Stimulated activated CD8-positive, alpha-beta memory T cell treated with anti-CD3 and anti-CD28 coated beads, Interleukin-12 subunit alpha, Interleukin-12 subunit beta, amount 100 ng/mL, for 1 hour (primary cell): Measurements from ENCODE around the gene KLHDC1.
"Not testable (repeated sequence)": the region's sequence is repeated elsewhere in the genome, so short reads cannot be mapped to it uniquely, and the experiment has no call there.

Experiments
- DNase-seq: peaks from one replicate; pipeline ENCODE4 v3.0.0-alpha.2; 2020; ENCODE audit warnings: low read depth

The KLHDC1 gene

GRCh38 chr14:49692811-49693734 lies at the start of gene KLHDC1:
Gene KLHDC1 (plus strand): TSS chr14:49693120. CDS start chr14:49693195, 75 bp downstream.
- DNase-seq, result peak; percentile 57

DNA sequence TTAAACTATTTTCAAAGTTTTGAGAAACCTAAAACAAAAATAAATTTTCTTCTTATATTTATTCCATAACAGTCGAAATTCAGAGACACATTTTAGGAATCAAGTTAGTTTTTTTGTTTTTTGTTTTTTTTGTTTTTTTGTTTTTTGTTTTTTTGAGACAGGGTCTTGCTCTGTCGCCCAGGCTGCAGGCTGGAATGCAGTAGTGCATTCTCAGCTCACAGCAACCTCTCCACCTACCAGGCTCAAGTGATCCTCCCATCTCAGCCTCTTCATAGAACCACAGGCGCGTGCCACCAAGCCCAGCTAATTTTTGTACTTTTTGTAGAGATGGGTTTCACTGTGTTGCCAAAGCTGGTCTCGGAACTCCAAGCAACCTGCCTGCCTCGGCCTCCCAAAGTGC lies 39.4 kb upstream of the KLHDC1 start:
- no peak for DNase-seq

DNA sequence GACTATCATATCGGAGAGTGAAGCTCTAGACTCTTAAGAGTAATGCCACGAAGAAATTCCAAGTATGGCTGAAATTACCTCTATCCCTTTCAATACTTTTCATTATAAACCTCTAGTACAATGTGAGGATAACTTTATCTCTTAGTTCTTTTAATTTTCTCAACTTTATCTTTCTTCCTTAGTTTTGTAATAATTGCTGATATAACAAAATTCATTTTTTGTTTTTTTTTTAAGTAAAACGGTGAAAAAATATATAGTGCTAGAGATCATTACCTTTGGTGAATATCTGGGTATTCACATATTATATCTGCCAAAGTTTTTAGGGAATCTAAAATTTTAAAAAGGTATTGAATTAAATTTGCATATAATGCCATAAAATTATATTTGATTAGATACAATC lies 38.4 kb upstream of the KLHDC1 start:
- no peak for DNase-seq

DNA sequence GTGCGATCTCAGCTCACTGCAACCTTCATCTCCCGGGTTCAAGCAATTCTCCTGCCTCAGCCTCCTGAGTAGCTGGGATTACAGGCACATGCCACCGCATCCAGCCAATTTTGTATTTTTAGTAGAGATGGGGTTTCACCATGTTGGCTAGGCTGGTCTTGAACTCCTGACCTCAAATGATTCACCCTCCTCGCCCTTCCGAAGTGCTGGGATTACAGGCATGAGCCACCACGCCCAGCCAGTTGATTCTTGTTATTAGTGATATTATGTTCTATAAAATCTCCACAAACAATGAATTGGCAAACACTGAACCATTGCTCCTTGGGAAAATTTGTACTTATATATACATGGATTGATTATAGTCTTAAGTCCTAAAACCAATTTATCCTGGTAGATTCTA lies 35.4 kb upstream of the KLHDC1 start:
- DNase-seq, result not testable (repeated sequence)

DNA sequence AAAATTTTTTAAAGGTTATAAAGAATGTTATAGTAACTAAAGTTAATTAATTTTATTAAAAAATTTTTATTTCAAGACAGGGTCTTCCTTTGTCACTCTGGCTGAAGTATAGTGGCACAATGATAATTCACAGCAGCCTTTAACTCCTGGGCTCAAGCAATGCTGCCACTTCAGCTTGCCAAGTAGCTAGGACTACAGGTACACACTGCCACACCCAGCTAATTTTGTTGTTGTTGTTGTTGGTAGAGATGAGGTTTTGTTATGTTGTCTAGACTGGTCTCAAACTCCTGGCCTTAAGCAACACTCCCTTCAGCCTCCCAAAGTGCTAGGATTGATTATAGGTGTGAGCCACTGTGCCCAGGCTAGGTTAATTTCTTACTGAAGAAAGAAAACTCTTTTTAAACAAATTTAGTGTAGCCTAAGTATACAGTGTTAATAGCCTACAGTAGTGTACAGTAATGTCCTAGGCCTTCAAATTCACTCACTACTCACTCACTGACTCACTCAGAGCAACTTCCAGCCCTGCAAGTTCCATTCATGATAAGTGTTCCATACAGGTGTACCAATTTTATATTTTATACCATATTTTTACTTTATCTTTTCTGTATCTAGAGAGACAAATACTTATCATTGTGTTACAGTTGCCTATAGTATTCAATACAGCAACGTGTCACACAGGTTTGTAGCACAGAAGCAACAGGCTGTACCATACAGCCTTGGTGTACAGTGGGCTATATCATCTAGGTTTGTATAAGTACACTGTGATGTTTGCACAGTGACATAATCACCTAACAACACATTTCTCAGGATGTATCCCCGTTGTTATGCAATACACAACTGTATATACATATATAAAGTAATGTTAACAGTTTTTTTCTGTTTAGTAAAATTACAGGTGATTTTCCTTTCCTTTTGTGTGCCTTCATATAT lies 33.1 kb upstream of the KLHDC1 start:
- DNase-seq, result no peak

- no peak for DNase-seq
Measured at GRCh38 chr14:49670475-49670874, 22.4 kb upstream of the KLHDC1 start.

GRCh38 chr14:49673586-49673985 lies 19.3 kb upstream of the KLHDC1 start:
- no peak for DNase-seq

- no peak for DNase-seq
Measured at GRCh38 chr14:49677643-49678042, 15.3 kb upstream of the KLHDC1 start.

GRCh38 chr14:49679271-49679670 lies 13.6 kb upstream of the KLHDC1 start:
- DNase-seq, result no peak

GRCh38 chr14:49686425-49686824 lies 6.5 kb upstream of the KLHDC1 start:
- DNase-seq, result no peak

- DNase-seq, result peak; percentile 51
Measured at GRCh38 chr14:49687942-49688700, 4.8 kb upstream of the KLHDC1 start, which contains the start of gene POLE2. Gene POLE2 (minus strand): TSS chr14:49688214. CDS start chr14:49688203, 11 bp downstream.

DNA sequence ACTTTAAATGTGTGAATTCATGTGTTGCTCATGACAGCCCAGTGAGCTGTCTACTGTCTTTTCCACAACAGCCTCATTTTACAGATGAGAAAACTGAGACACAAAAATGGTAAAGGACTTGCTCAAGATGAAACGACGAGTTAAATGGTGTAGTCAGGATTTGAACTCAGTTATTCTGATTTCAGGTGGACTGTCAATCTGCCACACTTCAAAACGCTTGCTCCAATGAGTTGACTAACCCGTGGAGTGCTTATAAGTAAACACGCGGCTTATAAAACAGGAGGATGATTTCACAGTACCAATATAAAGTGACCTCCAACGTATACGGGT lies 4.3 kb upstream of the KLHDC1 start:
- no peak for DNase-seq

DNA sequence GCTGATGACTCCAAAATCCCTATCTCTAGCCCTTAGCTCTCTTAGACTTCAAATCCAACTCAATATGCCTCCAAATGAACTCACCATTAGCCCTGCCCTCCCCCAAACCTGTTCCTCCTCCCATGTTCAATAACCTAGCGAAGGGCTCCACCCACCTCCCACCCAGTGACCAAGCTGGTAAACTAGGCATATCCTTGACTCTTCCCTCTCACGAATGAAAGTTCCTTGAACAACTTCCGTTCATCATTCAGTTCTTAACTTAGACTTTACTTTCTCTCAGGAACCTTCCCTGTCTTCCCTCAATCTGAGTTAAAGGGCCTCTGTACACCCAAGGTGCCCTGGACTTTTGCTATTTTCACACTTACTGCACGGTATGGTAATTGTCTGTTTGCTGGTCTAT lies 1.9 kb upstream of the KLHDC1 start:
- no peak for DNase-seq

- DNase-seq, result no peak
Measured at GRCh38 chr14:49692193-49692757, 645 bp upstream of the KLHDC1 start.

DNA sequence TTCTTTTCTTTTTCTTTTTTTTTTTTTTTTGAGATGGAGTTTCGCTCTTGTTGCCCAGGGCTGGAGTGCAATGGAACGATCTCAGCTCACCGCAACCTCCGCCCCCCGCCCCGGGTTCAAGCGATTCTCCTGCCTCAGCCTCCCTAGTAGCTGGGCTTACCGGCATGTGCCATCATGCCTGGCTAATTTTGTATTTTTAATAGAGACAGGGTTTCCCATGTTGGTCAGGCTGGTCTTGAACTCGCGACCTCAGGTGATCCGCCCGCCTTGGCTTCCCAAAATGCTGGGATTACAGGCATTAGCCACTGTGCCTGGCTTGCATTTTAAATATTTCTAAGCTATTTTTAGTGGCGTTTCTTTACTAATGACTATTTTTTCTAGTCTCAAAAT lies 810 bp downstream of the KLHDC1 start:
- not testable (repeated sequence) for DNase-seq

- DNase-seq, result no peak
Measured at GRCh38 chr14:49702725-49703124, 9.8 kb downstream of the KLHDC1 start.

DNA sequence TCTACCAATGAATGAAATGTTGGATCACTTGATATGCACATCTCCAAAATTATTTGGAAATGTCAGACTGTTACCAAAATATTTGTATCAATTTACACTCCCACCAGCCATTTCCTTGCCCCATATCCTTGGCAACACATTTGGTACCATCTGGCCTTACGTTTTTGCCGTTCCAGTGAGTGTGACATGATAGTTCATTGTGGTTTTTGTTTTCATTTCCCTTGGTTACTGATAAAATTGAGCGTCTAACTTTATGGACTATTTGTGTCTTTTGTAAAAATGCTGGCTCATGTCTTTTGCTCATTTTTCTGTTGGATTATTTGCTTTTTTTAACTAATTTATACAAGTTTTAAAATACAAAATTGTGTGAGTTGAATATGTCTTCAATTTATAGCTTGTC lies 11.0 kb downstream of the KLHDC1 start:
- no peak for DNase-seq

DNA sequence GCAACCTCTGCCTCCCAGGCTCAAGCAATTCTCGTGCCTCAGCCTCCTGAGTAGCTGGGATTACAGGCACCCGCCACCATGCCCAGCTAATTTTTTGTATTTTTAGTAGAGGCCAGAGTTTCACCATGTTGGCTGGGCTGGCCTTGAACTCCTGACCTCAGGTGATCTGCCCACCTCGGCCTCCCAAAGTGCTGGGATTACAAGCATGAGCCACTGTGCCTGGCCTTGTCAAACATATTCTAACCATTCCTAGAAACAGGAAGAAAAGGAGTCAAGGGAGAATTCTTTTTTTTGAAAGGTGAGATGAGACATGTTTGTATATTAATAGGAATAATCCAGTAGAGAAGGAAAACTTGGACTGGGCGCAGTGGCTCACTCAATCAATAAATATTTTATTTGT lies 11.6 kb downstream of the KLHDC1 start:
- not testable (repeated sequence) for DNase-seq

DNA sequence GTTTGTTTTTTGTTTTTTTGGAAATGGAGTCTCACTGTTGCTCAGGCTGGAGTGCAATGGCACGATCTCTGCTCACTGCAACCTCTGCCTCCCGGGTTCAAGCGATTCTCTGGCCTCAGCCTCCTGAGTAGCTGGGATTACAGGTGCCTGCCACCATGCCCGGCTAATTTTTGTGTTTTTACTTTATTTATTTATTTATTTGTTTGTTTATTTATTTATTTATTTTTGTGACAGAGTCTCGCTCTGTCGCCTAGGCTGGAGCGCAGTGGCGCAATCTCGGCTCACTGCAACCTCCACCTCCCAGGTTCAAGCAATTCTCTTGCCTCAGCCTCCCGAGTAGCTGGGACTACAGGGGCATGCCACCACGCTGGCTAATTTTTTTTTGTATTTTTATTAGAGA lies 18.1 kb downstream of the KLHDC1 start:
- DNase-seq, result not testable (repeated sequence)

- no peak for DNase-seq
Measured at GRCh38 chr14:49720744-49721143, 27.8 kb downstream of the KLHDC1 start.

GRCh38 chr14:49721733-49722435 lies 29.0 kb downstream of the KLHDC1 start:
- not testable (repeated sequence) for DNase-seq
